ENCODE results near the gene VSNL1. TPM values are rescaled to one million over a fixed set of nuclear protein-coding genes. Genes with fewer than 3 reads are reported as not detected.

VSNL1 gene
- polyA plus RNA-seq, 3 donors = not detected

- Histone ChIP-seq H3K79me2 (ENCODE audit: insufficient read depth, low read length) (no peaks in the 10 kb centered on the region), H3K4me1 (ENCODE audit: control insufficient read depth in 1 of 2, insufficient read depth in 2 of 2, low read length in 2 of 2) (no peaks in the 10 kb centered on the region), H3K27me3 (ENCODE audit: control insufficient read depth in 2 of 2, insufficient read depth in 2 of 2, low read length in 2 of 2) (no peaks in the 10 kb centered on the region), H3K4me3 (replicated peaks in 1 of 3; ENCODE audit: low read depth in 2 of 3, low read length in 3 of 3) (no peak overlapping the region), H4K20me1 (ENCODE audit: insufficient read depth, low read length) (no peaks in the 10 kb centered on the region), H3K9ac (ENCODE audit: insufficient read depth, low read length, poor library complexity, severe bottlenecking) (no peak overlapping the region), H3K9me3 (replicated peaks in 1 of 2; ENCODE audit: control insufficient read depth in 1 of 2, insufficient read depth in 1 of 2, low read length in 2 of 2) (no peaks in the 10 kb centered on the region), H2AFZ (ENCODE audit: insufficient read depth, low read depth, low read length, poor library complexity, severe bottlenecking) (no peak overlapping the region), H3K27ac (ENCODE audit: low read depth in 1 of 2, low read length in 2 of 2) (no peak overlapping the region), H3K36me3 (replicated peaks in 1 of 2; ENCODE audit: control insufficient read depth in 1 of 2, insufficient read depth in 2 of 2, low read length in 2 of 2) (no peaks in the 10 kb centered on the region), H3K4me2 (replicated peaks; ENCODE audit: extremely low read depth, low read length, poor library complexity, severe bottlenecking) (no peak overlapping the region)
- DNase-seq = no peak
- intact Hi-C loops (cut with micrococcal nuclease) = no loop called here
- Mint-ChIP-seq H3K27me3 (ENCODE audit: low read depth in 3 of 3) (peaks cover 0 to 5% (median 2%) of the 10 kb centered on the region in 3 donors), H3K9me3 (peaks cover 0 to 2% (median 0%) of the 10 kb centered on the region in 7 donors), H3K27ac (no peak overlapping the region), H3K4me3 (no peak overlapping the region), H3K4me1 (no peaks in the 10 kb centered on the region), H3K36me3 (no peaks in the 10 kb centered on the region)
- 97% methylated on average over 4 of the region's 4 CpGs for WGBS (ENCODE audit: insufficient coverage)
- no peak for TF ChIP-seq CTCF (IDR thresholded peaks at IDR 0.05)
Measured at GRCh38 chr2:17614174-17614930, 73.9 kb downstream of the VSNL1 start.

GRCh38 chr2:17615147-17615546, 74.7 kb downstream of the VSNL1 start:
- no peaks in the 10 kb centered on the region for H4K20me1 ChIP-seq (ENCODE audit: insufficient read depth, low read length)
- no peaks in the 10 kb centered on the region for H3K9me3 ChIP-seq (replicated peaks in 1 of 2; ENCODE audit: control insufficient read depth in 1 of 2, insufficient read depth in 1 of 2, low read length in 2 of 2)
- H3K4me1 ChIP-seq (ENCODE audit: control insufficient read depth in 1 of 2, insufficient read depth in 2 of 2, low read length in 2 of 2) = no peaks in the 10 kb centered on the region
- no peak overlapping the region for H3K4me3 ChIP-seq (replicated peaks in 1 of 3; ENCODE audit: low read depth in 2 of 3, low read length in 3 of 3)
- H3K27me3 ChIP-seq (ENCODE audit: control insufficient read depth in 2 of 2, insufficient read depth in 2 of 2, low read length in 2 of 2) = no peaks in the 10 kb centered on the region
- H3K9ac ChIP-seq (ENCODE audit: insufficient read depth, low read length, poor library complexity, severe bottlenecking) = no peak overlapping the region
- Mint-ChIP-seq H3K4me3 (no peak overlapping the region), H3K36me3 (no peaks in the 10 kb centered on the region), H3K27ac (no peak overlapping the region), H3K4me1 (no peaks in the 10 kb centered on the region), H3K9me3 (peaks cover 0 to 2% (median 0%) of the 10 kb centered on the region in 7 donors), H3K27me3 (ENCODE audit: low read depth in 3 of 3) (peaks cover under 1 to 5% (median 5%) of the 10 kb centered on the region in 3 donors)
- no CpG with 5 or more reads among the region's 1 CpG for WGBS (ENCODE audit: insufficient coverage)
- H3K36me3 ChIP-seq (replicated peaks in 1 of 2; ENCODE audit: control insufficient read depth in 1 of 2, insufficient read depth in 2 of 2, low read length in 2 of 2) = no peaks in the 10 kb centered on the region
- no peak overlapping the region for H3K4me2 ChIP-seq (replicated peaks; ENCODE audit: extremely low read depth, low read length, poor library complexity, severe bottlenecking)
- no peak for DNase-seq
- intact Hi-C loops (cut with micrococcal nuclease) = no loop called here
- no peak for TF ChIP-seq CTCF (IDR thresholded peaks at IDR 0.05)
- H3K79me2 ChIP-seq (ENCODE audit: insufficient read depth, low read length) = no peaks in the 10 kb centered on the region
- no peak overlapping the region for H3K27ac ChIP-seq (ENCODE audit: low read depth in 1 of 2, low read length in 2 of 2)
- no peak overlapping the region for H2AFZ ChIP-seq (ENCODE audit: insufficient read depth, low read depth, low read length, poor library complexity, severe bottlenecking)
